Prostate gland (tissue), 2 donors: ENCODE data around the gene CNTNAP2.

Experiments used
- POLR2AphosphoS5 ChIP-seq: sonication (generic); formaldehyde crosslinking; IDR thresholded peaks from one replicate; pipeline ENCODE4 v1.6.1; 2017; ENCODE audit warnings: antibody characterized with exemption
- TF ChIP-seq, protein P1 (sequence below), 4 experiments: fragments of 200-600 bp in 2 of 4; fragments of 450-650 bp in 2 of 4; sonication (generic) in 2 of 4; IDR thresholded peaks; 1 replicate in 3 of 4; 2 replicates in 1 of 4; pipeline ENCODE4 v1.5.1; 2016 to 2019; ENCODE audit warnings: antibody characterized with exemption in 4 of 4, mild to moderate bottlenecking in 2 of 4, moderate library complexity in 2 of 4

- TF ChIP-seq POLR2AphosphoS5, result no peak
- TF ChIP-seq, protein P1, sequence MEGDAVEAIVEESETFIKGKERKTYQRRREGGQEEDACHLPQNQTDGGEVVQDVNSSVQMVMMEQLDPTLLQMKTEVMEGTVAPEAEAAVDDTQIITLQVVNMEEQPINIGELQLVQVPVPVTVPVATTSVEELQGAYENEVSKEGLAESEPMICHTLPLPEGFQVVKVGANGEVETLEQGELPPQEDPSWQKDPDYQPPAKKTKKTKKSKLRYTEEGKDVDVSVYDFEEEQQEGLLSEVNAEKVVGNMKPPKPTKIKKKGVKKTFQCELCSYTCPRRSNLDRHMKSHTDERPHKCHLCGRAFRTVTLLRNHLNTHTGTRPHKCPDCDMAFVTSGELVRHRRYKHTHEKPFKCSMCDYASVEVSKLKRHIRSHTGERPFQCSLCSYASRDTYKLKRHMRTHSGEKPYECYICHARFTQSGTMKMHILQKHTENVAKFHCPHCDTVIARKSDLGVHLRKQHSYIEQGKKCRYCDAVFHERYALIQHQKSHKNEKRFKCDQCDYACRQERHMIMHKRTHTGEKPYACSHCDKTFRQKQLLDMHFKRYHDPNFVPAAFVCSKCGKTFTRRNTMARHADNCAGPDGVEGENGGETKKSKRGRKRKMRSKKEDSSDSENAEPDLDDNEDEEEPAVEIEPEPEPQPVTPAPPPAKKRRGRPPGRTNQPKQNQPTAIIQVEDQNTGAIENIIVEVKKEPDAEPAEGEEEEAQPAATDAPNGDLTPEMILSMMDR (IDR thresholded peaks at IDR 0.05), result no peak
Observed at GRCh38 chr7:147805996-147806576, 1689.5 kb downstream of the CNTNAP2 start.
